HG03280 (cell line): ENCODE data around the gene ZNG1C.
A peak's percentile ranks its signal among the peaks of the same experiment; 100 is the strongest.
"Not testable (repeated sequence)": the region's sequence is repeated elsewhere in the genome, so short reads cannot be mapped to it uniquely, and the experiment has no call there.

Source experiments
- ATAC-seq: cut with Tn5 transposase; IDR thresholded peaks from one replicate; pipeline ENCODE4 v1.9.1; 2021; ENCODE audit warnings: mild to moderate bottlenecking, moderate library complexity; ENCODE audit not compliant: unreplicated experiment

ZNG1C gene

DNA sequence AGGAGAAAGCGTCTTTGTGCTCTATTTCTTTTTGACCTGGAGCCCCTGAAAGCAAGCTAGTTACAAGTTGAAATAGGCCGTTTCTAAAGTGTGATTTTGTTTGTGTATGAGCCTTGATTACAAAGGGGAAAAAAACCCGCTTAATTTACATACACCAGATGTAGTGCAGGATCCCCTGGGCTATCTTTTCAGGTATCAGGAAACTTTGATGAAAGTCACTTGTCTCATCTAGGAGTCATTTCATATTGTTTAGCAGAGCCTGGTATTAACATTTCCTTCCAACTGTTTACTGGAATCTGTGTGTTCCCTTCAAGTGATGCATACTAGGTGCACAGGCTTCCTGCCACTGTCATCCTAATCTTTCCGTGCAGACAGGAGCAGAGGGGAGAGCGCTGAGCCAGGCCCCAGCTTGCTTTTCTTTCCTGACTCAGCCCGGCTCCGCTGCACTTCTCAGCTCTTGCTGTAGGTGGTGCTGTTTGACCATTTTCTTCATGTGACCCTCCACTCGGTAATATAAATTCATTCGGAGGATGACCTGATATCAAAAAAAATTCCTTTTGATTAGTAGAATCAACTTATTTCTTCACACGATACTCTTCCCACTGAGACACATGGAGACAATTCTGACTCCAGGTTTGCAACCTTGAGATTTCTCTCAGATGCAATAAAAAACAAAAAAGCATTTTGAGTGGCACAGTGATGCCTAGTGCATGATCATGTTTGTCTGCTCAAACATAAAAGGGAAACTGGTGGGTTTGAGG is 100.7 kb downstream of the ZNG1C start:
- peak; percentile 65 for ATAC-seq

DNA sequence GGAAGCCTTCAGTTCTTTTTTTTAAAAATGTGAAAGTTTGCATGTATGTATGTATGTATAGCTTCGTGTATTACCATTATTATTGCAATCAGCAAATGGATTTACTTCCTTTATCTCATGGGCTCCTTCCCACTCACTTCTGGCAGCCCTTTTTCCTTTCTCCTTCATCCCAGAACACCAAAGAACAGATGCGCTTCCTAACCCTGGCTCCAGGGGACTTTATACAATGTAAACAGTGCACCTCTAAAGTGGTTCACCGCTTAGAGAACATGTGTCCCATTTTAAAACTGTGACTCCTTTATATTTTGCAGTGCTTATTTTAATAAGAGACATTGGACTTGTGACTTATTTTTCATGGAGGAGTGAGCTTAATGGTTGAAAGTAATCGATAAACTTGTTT is 101.5 kb downstream of the ZNG1C start:
- not testable (repeated sequence) for ATAC-seq

DNA sequence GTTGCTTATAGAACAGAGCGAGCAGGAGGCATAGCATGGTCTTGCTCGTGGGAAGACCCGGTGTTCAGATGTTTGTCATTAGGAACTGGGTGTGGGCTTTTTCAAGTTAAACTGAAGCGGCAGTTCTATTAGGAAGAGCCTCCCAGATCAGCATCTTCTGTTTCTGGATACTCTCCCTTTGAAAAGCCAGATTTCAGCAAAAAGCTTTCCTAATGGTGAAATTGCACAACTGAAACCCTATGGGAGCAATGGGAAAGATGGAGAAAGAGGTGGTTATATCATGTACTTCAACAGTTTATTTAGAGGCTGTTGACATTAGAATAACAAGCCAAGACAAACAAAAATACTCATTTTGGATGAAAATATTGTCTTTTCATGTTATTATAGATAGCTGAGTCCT is 102.2 kb downstream of the ZNG1C start:
- not testable (repeated sequence) for ATAC-seq
